HTR-8/SVneo (cell line): ENCODE data around the gene GPR119.
"Not testable (repeated sequence)": the region's sequence is repeated elsewhere in the genome, so short reads cannot be mapped to it uniquely, and the experiment has no call there.

Source experiments
- DNase-seq: peaks from one replicate; pipeline ENCODE4 v3.0.0; 2011; ENCODE audit warnings: low spot score, mixed read lengths; ENCODE audit not compliant: insufficient read length
- FAIRE-seq: peaks from 2 replicates; lab custom pipeline; 2011; peaks lifted over from hg19 to GRCh38; lab: Jason Lieb, UNC

GPR119 gene

GRCh38 chrX:130385520-130385919 lies at the start of gene GPR119:
GPR119 (minus strand) TSS chrX:130385674; CDS start chrX:130385447, 227 bp downstream.
- no peak for FAIRE-seq
- no peak for DNase-seq

DNA sequence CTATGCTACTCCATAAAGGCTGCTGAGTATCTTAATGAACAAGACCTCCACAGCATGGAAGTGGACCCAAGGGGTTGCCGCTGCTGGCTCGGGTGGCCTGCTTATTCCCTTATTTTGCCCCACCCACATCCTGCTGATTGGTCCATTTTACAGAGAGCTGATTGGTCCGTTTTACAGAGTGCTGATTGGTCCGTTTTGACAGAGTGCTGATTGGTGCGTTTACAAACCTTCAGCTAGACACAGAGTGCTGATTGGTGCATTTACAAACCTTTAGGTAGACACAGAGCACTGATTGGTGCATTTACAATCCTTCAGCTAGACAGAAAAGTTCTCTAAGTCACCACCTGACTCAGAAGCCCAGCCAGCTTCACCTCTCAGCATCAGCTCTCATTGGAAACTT lies 43.8 kb upstream of the GPR119 start:
- not testable (repeated sequence) for FAIRE-seq, DNase-seq

- FAIRE-seq (no peak), DNase-seq (no peak)
These were observed 41.1 kb upstream of the GPR119 start for GRCh38 chrX:130426531-130426930.

- no peak for DNase-seq
- no peak for FAIRE-seq
These were observed 33.8 kb upstream of the GPR119 start for GRCh38 chrX:130419263-130419662.

DNA sequence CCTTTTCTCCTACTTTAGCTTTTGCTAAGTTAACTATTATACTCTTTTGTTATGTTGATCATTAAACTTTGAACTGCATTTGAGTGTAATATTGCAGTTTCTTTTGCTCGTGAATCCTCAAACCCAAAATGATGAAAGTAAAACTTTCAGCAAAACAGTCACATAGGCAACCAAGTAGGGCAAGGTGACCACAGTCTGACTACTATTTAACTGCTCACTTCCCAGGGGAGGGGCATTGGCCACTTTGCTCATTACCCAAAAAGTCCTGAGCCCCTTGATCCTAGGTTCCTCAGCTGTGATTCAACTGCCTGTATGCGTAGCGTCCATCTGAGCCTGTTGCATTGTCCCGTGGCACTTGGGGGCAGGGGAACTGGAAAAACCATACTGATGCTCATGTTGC lies 33.3 kb upstream of the GPR119 start:
- no peak for DNase-seq
- FAIRE-seq, result no peak

- no peak for FAIRE-seq
- no peak for DNase-seq
These were observed 32.6 kb upstream of the GPR119 start for GRCh38 chrX:130418066-130418465.

- FAIRE-seq (no peak), DNase-seq (no peak)
These were observed 31.3 kb upstream of the GPR119 start for GRCh38 chrX:130416785-130417184.

DNA sequence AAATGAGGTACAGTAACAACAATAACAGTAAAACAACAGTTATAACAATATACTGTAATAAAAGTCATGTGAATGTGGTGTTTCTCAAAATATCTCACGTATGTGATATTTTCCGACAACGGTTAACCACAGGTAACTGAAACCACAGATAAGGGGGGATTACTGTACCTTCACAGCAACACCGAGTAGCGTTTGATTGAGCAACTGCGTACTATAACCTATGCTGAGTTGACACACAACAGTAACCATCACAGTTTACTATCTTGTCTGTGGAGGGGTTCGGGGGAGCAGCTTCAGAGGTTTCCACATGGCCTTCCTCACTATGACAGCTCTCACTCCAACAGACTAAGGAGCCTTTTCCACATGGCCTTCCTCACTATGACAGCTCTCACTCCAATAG lies 29.7 kb upstream of the GPR119 start:
- FAIRE-seq (no peak), DNase-seq (no peak)

GRCh38 chrX:130414800-130415199 lies 29.3 kb upstream of the GPR119 start:
- FAIRE-seq (no peak), DNase-seq (no peak)

- FAIRE-seq, result no peak
- no peak for DNase-seq
These were observed 27.9 kb upstream of the GPR119 start for GRCh38 chrX:130413415-130413814.

DNA sequence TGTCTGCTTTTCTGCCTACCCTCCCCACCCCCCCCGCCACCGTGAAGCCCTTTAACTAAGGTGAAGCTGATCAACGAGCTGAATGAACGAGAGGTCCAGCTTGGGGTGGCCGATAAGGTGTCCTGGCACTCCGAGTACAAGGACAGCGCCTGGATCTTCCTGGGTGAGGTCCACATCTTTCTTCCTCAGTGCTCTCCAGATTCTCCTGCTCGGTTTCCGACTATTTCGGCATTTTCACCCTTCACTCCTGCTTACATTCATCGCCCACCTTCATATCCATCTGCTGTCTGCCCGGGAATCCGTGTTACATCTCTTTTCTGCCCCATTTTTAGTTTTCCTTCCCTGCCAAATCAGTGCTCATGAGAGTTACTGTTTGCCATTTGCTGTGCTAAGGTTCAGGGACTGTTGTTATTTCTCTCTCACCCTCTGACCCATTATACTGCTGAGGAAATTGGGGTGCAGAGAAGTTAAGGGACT lies 16.8 kb upstream of the GPR119 start:
- FAIRE-seq (no peak), DNase-seq (no peak)

GRCh38 chrX:130401415-130402207 lies 16.1 kb upstream of the GPR119 start, which contains the start of gene RBMX2:
RBMX2 (plus strand) TSS chrX:130401987; CDS start chrX:130402033, 46 bp downstream.
- FAIRE-seq (no peak), DNase-seq (peak; percentile 77)

DNA sequence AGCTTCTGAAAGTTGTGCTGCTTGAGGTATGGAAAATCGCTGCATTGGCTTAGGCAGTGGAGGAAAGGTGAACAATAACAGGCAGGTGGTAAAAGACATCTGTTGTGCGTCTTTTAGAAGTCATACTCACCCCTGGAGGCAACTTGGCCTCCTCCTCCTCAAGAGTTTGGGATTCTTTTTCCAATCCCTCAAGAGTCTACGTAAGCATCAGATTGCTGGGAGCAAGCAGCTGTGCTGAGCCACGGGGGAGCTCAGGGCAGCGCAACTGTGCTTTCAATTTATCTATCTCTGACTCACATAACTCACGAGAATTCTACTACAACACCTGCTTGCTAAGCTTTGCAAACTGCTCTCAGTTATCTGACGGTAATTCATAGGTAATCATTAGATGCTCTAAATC lies 9.9 kb upstream of the GPR119 start:
- FAIRE-seq, result no peak

GRCh38 chrX:130393451-130394074 lies 8.1 kb upstream of the GPR119 start:
- DNase-seq, result peak; percentile 14
- no peak for FAIRE-seq

More for the DNA sequence above, 9.9 kb upstream of the GPR119 start:
- no peak for DNase-seq

GRCh38 chrX:130386408-130386808 lies 934 bp upstream of the GPR119 start:
- FAIRE-seq, result no peak
- no peak for DNase-seq

- DNase-seq, result no peak
- no peak for FAIRE-seq
These were observed 7.3 kb downstream of the GPR119 start for GRCh38 chrX:130378024-130378669.

DNA sequence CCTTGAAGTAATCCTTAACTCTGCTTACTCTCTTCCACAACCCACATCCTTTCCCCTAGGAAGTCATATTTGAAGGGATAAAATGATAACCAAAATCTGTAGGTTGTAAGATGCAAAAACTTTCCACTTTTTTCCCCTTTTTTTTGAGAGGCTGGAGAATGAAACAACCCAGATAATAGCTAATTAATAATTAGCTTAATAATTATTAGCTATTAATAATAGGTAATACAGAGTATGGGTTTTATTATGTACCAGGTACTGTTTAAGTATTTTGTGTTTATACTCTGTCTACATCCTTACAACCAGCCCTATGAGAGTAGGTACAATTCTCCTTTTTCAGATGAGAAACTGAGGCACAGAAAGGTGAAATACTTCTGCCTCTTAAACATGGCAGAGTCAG lies 9.4 kb downstream of the GPR119 start:
- DNase-seq (no peak), FAIRE-seq (no peak)

DNA sequence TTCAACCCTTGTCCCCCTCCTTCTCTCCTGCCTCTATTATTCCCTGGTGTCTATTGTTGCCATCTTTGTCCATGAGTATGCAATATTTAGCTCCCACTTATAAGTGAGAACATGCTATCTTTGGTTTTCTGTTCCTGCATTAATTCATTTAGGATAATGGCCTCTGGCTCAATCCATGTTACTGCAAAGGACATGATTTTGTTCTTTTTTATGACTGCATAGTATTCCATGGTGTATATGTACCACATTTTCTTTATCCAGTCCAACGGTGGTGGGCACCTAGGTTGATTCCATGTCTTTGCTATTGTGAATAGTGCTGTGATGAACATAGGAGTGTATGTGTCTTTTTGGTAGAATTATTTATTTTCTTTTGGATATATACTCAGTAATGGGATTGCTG lies 33.4 kb downstream of the GPR119 start:
- DNase-seq, FAIRE-seq: not testable (repeated sequence)

DNA sequence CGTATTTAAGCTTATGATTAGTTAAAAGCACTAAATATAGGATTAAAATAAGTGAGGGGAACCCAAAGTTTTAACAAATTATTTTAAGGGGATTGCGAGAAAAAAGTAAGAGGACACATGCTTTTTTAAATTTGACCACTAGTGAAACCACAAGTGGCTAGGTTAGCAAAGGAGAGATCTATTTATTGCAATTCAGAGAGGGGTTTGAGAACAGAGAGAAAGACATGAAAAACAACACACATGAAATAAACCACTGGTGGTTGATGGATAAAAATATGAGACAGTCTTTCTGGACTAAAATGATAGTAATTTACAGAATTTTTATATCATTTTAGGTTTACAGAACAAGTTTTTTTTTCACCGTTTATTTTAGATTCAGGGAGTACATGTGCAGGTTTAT lies 33.9 kb downstream of the GPR119 start:
- DNase-seq (no peak), FAIRE-seq (no peak)

- FAIRE-seq (no peak), DNase-seq (no peak)
These were observed 38.2 kb downstream of the GPR119 start for GRCh38 chrX:130347321-130347720.

DNA sequence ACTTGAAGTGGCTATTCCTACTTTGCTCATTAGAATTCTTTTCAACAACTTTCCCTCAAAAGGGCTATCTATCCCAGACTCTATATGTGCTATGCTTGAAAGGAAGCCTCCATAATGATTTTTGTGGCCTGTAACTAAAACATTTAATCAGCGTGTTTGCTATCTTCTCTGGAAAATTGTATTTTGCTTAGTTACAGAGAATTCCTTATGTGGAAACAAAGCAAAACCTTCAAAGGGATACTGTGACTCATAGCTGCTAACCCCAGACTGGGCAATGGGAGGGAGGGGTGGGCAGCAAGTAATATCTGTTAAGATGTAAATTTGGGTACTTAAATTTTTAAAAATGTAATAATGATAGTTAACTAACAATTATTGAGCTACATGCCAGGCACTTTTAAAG lies 42.1 kb downstream of the GPR119 start:
- FAIRE-seq (no peak), DNase-seq (no peak)
